Measurements from ENCODE around the gene CD52.
"Not testable (repeated sequence)": the region's sequence is repeated elsewhere in the genome, so short reads cannot be mapped to it uniquely, and the experiment has no call there.

CD52 gene

DNA sequence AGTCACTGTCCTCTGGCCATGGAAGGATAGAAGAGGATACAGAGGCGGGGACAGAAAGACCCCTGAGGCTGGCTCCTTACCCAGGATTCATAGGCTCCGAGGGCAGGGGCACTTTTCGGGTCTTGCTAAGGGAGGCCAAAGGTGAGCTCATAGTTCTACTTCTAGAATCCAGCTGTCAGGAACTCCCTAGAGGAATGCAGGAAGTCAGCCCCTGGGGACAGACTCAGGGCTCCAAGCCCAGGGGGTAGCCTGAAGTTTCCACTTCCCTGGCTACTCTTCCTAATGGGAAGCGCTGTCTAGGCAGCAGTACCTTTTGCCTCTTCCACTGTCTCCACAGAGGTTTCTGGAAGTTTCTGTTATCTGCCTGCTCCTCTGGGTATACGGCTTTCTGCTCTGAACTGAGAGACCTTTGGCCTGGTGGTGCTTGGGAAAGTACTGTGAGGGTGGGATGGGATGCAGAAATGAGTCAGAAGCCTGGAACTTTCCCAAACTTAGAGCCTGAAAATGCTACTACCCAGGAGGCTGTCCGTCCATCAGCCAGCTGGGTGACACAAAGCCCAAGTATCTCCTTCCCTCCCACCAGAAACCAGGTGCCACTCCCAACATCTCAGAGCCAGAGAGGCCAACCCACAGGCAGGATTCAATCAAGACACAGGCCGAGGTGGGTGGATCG lies 14.9 kb upstream of the CD52 start:
- DNase-seq (ENCODE audit: low read depth) = no peak

DNA sequence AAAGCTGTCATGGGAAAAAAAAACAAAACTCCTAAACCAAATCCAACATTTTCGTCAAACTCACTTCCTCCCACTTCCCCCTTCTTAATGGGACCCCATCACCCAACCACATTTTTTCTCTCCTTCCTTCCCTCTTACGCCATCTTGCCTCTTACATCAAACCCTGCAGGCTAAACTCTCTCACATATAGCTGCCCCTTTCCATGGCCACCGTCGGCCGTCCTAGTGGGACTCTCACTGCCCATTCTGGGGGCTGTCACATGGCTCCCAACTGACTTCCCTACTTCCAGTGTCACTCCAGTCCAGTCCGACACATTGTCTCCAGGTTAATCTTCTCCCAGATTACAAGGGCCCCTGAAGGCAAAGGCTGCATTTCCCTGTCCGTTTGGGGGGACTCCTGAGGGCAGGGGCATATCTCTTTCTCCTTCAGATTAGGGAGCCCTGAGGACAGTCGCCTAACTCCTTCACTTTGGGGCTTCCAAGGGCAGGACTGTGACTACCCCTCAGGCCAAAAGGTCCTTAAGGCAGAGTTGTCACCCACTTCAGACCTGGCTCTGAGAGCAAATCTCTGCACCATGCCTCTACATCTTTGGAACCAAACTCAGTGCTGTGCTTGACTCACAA lies 12.0 kb upstream of the CD52 start:
- DNase-seq (ENCODE audit: low read depth) = no peak

DNA sequence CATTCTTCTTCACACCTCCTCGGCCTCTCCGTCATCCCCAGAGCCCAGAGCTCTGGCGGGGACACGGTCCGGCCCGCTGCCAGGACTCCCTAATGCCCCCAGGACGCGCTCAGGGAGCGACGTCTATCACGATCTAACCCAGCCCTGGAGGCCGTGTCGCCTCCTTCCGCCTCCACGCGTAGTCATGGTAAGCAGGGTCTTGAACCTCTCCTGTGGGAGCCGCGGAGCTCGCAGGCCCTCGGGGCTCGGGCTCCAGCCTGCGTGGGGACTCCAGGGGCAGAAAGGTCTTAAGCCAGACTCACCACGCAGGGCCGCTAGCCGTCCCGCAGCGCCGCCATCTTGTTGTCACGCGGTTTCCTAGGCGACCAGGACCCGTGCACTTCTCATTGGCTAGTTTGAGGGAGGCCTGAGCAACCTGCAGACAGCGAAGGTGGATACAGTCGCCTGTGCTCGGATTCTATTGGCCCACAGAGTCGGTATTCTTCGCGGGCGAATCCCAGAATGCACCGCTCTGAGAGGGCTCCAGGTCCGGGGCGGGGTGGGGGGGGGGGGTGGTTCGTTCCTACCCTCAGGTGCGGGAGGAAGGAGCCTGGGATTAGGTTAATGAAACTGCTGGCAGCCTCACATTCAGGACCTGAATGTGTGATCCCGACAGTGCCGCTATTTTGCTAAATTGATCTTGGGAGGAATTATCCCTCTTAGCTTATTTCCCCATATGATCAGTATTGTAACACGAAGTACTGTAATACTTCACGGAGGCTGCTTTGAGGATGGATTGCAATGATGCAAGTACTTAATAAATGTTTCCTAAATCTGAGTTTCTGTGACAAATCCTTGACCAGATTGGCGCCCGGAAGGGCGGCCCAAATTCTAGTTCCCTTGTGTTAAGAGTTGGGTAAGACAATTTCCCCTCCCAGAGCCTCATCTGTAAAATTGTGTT lies 11.2 kb upstream of the CD52 start, which contains the start of gene UBXN11:
TSS of gene UBXN11 (minus strand) at position 347 of the 940 bp plus-strand sequence. CDS start 3,753 bp downstream, outside the sequence.
- DNase-seq (ENCODE audit: low read depth) = peak; percentile 85

DNA sequence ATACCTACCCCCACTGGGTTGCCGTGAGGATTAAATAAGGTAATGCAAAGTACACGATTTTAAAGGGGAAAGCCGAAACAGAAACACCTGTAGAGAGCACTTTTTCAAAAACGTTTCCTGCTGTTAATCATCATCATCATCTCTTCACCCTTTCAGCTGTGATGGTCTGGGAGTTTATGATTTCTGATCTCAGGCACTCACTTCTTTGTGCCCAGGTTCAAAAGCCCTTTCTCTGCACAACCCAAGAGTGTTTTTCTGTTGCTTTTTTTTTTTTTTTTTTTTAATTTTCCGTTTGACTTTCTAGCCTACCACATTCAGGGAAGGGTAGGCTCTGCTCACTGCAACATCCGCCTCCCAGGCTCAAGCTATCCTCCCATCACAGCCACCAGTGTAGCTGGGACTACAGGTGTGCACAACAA lies 10.4 kb upstream of the CD52 start:
- DNase-seq (ENCODE audit: low read depth) = no peak

DNA sequence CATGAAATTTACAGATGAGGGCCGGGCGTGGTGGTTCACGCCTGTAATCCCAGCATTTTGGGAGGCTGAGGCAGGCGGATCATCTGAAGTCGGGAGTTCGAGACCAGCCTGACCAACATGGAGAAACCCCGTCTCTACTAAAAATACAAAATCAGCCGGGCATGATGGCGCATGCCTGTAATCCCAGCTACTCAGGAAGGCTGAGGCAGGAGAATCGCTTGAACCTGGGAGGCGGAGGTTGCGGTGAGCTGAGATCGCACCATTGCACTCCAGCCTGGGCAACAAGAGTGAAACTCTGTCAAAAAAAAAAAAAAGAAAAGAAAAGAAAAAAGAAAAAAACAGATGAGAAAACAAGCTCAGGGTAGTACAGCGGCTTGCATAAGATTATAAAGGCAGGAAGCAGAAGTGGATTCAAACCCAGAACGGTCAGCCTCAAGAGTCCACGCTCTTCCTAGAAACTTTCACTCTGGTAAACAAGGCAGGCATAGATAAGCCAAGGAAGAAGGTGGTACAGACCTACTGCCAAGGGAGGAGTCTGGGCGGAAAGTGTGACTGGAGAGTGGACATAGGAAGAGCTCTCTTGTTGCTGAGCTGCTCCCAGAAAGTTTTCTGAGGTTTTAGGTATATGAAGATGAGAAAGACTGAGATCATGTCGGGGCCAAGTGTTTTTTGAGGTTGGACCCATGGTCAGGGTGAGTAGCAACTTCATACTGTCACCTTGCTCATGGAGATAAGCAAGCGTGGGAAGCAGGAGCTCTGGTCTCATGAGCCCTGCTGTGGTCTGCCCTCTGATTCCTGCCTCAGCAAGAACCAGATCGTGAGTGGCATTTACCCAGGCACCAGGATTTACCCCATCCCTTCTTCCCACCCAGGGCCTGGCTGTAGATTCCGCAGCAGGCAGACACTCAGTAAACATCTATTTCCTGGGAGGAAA lies 9.5 kb upstream of the CD52 start:
- not testable (repeated sequence) for DNase-seq (ENCODE audit: low read depth)

DNA sequence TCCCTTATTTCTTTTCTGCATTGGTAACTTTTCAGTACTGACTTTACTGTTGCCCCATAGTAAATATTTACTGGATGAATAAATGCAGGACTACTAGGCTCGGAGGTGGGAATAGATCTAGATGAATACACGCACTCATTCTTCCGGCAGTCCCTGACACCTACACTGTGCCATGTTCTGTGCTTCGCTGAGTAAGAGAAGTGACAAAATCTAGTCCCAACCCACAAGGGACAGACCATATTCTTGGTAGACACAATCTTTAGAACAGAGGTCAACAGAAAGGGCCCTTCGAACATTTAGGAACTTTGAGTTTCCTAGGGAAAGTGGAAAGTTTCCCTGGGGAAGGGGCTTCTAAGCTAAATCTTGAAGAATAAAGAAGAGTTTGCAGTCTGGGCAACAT lies 3.3 kb upstream of the CD52 start:
- DNase-seq (ENCODE audit: low read depth) = no peak

DNA sequence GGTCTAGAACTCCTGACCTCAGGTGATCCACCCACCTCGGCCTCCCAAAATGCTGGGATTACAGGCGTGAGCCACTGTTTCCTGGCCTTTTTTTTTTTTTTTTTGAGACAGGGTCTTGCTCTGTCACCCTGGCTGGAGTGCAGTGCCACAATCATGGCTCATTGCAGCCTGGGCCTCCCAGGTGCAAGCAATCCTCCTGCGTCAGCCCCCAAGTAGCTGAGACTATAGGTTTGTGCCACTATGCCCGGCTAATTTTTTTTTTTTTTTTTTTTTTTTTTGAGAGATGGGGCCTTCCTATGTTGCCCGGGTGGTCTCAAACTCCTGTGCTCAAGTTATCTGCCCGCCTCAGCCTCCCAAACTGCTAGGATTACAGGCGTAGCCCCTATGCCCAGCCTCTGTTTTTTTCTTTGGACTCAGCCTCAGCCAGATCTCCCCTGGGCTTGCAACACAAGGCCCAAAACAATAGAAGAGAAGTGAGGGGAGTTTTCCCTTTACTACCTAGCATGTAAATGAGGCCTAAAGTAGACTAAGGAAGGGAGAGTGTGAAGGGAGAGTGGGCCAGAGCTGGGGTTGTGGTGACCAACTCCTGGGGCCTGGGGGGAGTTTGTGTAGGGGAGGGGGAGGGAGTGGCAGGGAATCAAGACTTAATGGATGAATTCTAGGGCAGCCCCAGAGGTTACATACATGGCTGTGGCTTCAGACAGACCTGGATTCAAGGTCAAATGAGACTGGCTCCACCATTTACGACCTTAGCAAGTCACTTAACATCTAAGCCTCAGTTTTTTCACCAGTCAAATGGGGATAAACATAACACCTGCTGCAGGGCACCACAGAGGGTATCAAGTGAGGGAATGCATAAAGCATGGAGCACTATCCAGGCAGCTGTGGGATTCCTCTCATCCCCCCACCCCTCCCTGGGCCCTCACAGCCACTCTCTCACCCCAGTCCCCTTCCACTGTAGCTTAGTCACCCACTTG lies 1.6 kb upstream of the CD52 start:
- DNase-seq (ENCODE audit: low read depth) = no peak

DNA sequence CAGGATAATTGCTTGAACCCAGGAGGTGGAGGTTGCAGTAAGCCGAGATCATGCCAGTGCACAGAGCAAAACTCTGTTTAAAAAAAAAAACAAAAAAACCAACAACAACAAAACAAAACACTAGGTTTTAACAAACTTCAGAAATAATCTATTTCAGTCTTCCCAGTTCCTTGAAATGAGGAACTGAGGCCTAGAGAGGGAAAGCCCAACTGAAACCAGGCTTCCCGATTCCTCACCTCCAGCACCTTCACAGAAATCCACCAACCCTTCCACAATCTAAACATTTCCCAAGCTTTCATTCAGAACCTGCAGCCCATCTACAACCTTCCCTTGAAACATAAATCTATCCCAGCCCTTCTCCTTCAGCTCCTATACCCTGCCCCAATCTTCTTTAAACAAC lies 612 bp upstream of the CD52 start:
- no peak for DNase-seq (ENCODE audit: low read depth)

DNA sequence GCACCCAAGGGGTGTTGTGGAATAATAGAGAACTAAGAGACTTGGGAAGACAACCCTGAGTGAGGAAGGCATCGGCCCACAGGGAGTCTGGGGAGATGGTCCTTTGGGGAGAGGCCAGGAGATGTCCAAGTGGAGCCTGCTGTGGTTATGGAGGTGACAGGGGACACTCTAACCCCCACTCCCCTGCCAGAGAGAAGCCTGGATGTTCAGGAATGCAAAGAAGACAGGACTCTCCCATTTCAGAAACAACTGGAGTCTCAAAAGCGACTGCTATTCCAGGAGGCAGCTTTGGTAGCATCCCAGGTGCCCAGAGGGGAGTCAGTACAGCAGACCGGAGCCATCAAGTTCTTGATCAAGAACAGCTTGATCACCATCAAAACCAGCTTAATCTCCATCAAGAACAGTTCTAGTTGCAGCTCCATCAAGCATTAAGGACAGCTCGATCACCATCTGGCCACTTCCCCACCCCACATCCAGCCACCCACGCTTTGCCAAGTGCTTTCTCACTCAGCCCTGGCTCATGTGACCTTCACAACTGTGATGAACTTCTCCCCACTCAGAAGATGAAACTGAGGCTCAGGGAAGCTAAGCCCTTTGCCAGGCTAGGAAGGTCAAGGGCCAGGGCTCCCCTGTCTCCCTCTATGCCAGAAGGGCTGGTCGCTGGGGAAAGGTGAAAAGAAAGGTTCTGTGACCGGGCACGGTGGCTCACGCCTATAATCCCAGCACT lies 743 bp downstream of the CD52 start:
- DNase-seq (ENCODE audit: low read depth) = peak; percentile 33

DNA sequence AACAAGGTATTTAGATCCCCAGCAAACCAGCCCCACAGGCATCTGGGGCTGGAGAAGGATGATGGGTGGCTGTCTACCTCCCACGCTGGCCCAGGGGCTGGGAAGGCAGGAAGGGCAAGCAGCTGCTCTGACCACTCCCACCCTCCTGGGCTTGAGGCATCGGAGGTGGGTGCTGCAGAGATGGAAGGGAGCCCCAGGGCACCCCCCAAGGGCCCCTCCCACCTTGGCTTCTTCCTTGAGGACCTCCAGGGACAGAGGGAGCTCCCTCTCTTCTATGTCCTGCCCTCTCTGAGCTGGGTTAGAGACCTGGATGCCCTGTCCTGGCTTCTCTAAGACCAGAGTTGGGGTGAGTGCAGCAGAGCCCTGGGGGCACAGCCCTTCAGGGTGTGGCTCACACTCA lies 3.1 kb downstream of the CD52 start:
- DNase-seq (ENCODE audit: low read depth) = no peak

DNA sequence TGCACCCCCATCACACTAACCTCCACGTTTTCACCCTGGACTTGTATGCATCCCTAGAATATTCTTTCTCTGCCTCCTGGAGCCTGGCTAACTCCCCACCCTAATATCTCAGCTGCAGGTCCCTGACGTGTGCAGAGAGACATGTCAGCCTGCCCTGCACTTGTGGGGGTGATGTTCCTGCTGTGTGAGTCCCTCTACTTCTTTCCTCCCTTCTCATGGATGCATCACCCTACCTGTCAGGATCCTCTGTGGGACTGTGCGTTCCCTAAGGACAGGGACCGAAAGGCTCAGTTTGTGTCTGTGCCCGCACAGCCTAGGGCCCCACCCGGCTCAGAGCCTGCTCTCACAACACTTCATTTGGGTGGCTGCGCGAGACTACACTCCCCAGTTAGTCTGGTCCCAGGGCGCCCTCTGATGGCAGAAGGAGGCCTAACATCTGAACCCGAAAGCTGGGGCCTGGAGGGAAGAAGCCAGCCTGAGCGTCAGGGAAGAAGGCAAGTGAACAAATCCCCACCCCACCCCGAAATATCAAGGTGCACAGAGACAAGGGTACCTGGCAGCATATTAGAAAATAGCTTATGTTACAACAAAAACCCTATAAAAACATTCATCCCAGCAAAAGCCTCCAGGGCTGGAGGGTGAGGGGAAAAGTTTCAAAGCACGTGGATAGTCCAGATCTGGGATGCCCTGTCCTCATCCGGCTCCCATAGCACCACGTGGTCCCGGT lies 3.7 kb downstream of the CD52 start:
- DNase-seq (ENCODE audit: low read depth) = peak; percentile 89

DNA sequence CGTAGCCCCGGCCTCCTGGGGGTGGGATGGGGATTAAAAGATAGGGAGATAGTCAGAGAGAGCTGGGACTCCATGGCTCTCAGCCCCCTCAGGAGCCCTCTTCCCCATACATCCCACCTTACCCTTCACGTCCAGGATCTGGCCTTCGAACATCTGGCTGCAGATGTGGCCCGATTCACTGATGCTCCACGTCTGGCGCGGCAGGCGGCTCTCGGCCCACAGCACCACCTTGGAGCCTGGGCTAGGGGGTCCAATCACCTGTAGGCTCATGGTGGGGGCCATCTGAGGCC lies 4.2 kb downstream of the CD52 start:
- DNase-seq (ENCODE audit: low read depth) = no peak

DNA sequence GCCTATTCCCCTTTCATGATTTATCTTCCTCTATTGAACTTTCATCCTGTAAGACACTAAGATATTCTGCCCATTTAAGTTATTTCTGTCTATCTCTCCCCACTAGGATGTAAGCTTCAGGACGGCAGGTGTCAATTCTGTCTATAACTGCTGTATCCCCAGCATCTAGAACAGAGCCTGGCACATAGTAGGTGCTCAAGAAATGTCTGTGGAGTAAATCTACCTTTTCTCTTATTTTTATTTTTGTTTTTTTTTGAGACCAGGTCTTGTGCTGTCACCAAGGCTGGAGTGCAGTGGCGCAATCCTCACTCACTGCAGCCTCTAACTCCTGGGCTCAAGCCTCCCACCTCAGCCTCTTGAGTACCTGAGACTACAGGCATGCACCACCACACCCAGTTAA lies 5.6 kb downstream of the CD52 start:
- DNase-seq (ENCODE audit: low read depth) = no peak

DNA sequence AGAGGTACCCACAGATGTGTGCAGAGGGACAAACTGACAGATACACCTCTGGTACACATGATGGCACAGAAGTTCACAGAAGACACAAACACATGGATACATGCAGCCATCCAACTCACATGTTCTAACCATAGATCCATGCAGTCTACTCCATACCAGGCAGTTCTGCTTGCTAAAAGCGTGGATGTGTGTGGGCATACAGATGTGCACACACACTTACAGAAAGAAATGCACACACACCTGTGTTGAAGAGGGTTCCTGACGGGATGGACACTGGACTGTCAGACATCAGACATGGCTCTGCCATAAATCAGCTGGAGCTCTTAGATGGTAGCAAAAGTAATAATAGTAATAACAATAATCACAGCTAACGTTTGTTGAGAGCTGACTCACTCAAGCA lies 6.8 kb downstream of the CD52 start:
- DNase-seq (ENCODE audit: low read depth) = no peak

DNA sequence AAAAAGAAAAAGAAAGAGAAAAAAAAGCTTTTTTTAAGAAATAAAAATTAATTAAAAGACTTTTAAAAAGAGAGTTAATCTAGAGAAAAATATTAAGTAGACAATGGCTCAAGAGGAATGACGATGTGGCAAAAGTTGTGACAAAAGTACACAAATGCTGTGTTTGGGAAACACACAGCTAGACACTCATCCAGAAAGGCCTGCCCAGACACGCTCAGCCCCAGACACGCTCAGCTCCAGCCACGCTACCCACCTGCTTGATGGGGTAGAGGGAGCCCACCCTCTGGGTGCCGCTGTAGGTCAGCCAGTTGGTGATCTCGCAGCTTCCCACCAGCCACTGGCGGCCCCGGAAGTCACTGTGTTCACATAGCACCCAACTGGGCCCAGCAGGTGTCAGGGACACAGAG lies 10.2 kb downstream of the CD52 start:
- no peak for DNase-seq (ENCODE audit: low read depth)

DNA sequence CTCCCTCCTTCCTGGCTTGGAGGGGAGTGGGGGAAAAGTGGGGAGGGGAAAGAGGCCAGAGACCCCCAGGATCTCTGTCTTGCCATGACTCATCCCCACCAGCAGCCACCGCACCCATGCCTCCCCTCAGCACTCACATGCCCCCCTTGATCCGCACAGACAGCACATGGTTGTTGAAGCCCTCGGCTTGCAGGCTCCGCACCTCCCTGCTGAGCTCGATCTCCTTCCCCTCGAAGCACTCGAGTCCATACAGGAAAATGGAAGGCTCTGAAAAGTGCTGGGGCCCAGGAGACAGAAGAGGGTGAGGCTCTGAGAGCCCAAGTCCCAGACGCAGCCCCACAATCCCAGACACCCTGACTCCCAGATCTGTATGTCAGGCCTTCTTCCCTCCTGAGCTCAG lies 10.8 kb downstream of the CD52 start:
- DNase-seq (ENCODE audit: low read depth) = no peak

DNA sequence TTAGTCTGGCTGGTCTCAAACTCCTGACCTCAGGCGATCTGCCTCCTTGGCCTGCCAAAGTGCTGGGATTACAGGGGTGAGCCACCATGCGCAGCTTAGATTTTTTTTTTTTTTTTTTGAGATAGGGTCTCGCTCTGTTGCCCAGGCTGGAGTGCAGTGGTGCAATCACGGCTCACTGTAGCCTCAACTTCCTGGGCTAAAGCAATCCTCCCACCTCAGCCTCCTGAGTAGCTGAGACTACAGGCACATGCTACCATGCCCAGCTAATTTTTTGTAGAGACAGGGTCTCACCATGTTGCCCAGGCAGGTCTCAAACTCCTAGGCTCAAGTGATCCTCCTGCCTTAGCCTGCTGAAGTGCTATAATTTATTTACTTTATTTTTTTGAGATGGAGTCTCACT lies 11.6 kb downstream of the CD52 start:
- not testable (repeated sequence) for DNase-seq (ENCODE audit: low read depth)

DNA sequence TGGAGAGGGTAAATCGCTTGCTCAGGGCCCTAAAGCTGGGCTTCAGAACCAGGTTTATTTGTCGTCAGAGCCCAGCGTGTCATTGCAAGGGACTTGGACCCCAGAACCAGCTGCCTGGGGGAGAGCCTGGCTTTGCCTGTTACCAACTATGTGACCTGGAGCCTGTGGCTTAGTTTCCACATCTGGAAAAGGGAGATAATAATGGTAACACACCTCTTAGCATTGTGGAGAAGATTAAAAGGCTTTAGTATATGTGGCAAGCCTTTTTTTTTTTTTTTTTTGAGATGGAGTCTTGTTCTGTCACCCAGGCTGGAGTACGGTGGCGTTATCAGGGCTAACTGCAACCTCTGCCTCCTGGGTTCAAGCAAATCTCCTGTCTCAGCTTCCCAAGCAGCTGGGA lies 12.5 kb downstream of the CD52 start:
- no peak for DNase-seq (ENCODE audit: low read depth)

DNA sequence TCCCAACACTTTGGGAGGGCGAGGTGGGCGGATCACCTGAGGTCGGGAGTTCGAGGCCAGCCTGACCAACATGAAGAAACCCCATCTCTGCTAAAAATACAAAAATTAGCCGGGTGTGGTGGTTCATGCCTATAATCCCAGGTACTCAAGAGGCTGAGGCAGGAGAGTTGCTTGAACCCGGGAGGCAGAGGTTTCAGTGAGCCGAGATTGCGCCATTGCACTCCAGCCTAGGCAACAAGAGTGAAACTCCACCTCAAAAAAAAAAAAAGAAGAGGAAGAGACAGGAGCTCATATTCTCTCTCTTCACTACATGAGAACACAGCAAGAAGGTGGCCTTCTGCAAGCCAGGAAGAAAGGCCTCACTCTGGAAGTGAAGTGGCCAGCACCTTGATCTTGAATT lies 15.6 kb downstream of the CD52 start:
- DNase-seq (ENCODE audit: low read depth) = not testable (repeated sequence)
